Embryonic facial prominence (tissue), 1 donor: ENCODE data around the gene HPSE2.
"Not testable (repeated sequence)": the region's sequence is repeated elsewhere in the genome, so short reads cannot be mapped to it uniquely, and the experiment has no call there.

Experiments used
- DNase-seq: peaks from one replicate; pipeline ENCODE4 v3.0.0-alpha.2; 2016; ENCODE audit errors: extremely low spot score

Gene HPSE2

DNA sequence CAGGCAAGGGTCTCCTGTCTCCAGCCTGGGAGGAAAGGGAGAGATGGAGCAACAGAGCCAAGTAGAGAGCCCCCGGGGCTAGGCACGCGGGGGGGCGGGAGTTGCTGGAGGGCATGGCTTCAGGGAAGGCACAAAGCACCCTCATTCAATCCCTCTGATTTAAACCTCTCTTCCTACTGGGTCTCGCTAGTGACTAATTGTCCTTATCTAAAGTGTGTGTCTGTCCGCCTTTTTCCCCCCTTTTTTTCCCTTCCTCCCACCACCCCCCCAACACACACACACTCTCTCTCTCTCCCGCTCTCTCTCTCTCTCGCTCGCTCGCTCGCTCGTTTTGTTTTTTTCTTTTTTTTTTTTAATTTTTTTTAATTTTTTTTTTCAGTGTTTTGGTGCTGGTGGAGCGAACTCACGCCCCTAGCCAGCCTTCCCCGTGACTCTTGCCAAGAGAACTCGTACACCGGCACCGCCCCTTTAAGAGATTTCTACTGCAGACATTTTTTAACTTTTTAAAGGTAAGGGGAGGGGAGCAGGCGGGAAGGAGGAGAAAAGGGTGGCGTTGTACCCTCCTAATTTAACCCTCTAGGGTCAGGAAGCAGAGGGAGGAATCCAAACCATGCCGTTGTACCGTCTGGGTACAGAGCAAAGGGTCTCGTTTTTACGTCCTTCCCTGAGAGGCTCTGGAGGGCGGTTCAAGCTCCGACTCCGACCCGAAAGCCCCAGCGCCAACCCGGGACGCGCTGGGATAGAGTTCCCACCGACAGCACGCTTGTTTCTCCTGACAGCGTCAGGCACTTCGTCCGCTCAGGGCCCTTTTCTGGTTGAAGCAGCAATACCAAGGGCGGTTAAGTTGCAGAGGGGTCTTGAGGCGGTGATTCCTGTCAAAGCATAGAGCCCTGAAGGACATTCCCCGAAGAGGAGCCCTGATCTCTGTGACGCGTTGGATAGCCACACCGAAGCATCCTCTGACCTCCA is at the start of gene HPSE2:
TSS of gene HPSE2 (minus strand) at position 195 of the 969 bp plus-strand sequence.
- peak; percentile 66 for DNase-seq

DNA sequence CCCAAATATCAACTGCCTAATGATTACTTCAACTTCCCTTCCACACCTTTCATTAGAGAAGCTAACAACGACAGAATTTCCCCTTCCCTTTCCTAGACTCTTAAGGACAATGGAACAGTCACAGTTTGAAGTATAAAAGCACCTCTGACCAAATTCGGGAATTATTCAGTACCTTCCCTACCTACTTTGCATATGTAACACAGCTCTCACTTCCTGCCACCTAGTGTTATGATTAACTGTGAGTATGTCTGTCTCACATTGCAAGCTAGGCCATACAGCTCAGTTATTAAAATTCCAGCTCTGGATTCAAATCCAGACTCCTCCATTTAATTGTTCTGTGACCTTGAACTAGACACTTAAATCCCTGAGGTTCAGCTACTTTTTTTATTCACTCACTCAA is 44.8 kb upstream of the HPSE2 start:
- DNase-seq: no peak

DNA sequence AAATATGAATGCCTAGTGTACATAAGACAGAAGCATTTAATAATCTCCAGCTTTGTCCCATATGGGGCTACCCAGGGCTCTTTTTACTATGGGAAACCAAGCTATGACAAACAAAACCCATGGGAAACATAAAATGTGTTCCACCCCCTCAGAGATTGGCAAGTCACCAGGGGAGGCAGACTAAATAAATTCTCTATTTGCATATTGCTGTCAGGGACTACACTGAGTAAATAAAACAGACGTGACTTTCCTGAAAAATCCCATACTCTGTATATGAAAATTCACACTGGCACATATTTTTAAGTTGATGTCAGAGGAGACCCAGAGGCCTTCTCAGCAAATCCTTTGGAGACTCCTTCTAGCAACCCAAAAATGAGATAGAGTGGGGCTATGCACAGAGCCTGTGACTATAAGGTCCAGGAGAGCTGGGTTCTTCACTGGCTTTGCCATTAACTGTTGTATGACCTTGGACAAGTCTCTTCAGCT is 44.0 kb upstream of the HPSE2 start:
- DNase-seq: peak; percentile 56

DNA sequence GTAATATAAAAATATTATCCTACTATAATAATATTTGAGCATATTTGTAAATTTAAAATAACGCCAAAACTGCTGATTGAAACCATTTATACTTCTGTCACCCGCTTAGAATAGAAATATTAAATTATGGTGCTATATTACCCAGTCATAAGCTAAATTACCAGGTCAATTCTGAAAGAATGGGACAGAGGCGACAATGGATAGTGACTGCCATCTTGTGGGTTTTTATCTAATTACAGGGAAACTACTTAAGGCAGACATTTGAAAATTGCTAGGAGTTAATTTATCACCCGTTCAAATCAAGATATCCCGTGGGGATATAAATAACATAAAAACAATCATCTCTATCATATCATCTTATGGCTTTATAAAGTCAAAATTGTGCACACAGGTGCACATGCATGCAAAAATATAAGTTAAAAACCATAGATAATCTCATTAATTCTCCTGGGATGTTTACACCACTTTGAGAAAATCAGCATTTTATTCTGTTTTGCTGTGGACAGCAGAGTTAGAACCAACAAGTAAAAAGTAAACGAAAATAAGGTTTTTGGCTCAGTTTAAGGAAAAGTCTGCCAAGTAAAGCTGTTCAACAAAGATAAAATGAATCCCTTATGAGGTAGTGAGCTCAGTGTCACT is 41.3 kb upstream of the HPSE2 start:
- no peak for DNase-seq

DNA sequence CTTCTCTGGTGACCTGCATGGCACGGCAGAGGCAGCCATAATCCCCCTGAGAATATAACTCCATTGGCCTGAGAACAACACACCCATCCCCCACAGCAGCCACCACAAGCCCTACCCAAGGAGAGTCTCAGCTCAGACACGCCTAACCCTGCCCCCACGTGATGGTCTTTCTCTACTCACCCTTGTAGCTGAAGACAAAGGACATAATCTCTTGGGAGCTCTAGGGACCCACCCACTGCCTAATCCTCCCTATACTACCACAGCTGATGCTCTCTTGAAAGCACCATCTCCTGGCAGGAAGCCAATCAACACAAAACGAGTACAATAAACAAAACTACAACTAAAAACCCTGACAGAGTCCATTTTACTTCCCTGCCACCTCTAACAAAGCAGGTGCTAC is 30.7 kb upstream of the HPSE2 start:
- no peak for DNase-seq

DNA sequence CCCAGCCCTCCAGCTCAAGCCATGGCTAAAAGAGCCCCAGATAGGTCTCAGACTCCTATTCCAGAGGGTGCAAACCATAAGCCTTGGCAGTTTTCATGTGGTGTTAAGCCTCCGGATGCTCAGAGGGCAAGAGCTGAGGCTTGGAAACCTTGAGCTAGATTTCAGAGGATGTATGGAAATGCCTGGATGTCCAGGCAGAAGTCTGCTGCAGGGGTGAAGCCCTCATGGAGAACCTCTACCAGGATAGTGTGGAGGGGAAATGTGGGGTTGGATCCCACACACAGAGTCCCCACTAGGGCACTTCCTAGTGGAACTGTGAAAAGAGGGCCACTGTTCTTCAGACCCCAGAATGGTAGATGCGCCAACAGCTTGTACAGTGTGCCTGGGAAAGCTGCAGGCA is 13.2 kb upstream of the HPSE2 start:
- DNase-seq: no peak

DNA sequence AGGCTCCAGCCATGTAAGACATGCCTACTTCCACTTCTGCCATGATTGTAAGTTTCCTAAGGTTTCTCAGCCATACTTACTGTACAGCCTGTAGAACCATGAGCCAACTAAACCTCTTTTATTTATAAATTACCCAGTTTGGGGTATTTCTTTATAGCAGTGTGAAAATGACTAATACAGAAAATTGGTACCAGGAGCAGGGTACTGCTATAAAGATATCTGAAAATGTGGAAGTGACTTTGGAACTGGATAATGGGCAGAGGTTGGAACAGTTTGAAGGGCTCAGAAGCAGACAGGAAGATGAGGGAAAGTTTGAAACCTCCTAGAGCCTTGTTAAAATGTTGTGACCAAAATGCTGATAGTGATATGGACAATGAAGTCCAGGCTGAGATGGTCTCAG is 12.2 kb upstream of the HPSE2 start:
- DNase-seq: not testable (repeated sequence)

DNA sequence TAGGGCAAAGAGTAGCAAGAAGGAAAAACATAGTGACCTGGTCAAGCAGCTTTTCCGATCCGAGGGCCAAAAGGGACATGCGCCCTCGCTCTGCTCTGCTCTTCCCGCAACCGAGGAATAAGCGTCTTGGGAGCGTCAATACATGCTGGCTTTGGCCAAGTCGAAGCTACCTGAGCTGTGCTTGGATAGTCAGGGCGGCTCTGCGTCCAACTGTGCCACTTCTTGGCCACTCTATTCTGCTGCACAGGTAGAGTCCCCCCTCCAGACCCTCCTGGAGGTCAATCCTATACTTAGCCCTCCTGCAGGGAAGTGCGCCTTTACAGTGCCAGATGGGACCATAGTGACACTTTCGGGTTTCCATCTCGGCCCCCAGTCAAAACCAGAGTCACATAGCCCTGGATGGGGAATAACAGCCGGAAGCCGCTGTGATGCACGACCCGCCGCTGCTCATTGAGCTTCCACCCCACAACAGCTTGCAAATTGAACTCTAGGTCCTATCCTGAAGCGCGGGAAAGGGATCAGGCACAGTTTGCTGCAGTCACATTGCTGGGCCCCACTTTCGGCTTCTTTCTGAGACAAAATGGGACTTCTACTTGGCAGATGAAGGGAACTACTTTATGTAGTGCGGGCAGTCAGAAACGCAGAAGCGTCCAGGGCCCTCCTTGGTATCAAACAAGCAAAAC is 1.1 kb upstream of the HPSE2 start:
- no peak for DNase-seq

DNA sequence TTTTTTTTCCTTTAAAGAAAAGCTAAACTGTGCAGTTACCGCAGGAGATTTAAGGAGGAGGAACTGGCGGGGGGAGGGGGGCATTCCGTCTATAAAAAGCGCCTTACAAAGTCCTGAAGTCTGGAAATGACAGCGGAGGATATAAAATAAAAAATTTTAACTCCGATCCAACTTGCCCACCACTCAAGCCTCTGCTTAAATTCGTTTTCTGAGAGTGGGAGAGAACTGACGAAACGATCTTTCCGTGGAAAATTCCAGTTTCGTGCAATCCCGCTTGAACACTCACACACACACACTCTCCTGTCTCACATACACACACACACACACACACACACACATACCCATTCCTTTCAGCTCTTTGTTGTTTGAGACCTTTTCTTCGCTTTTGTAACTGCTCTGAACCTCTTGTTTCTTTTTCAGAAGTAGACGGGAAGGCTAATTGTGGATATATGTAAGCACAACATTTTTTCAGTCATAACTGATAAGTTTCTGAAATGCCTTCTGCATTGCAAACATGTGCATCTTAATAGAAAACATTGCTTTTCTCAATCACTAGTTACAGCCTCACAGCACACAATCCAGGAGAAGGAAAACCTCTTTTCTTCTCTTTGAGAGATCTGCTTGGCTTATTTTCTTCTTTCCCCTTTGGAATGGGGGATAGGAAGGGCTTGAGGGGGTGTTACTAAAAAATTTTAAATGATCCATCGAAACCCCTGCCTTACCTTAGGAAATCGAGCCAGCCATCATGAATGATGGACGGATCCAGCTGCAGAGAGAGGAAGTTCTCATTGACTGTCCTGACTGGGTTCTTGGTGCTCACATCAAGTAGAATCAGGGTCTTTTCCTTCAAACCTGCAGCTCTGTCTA is 628 bp downstream of the HPSE2 start:
- peak; percentile 31 for DNase-seq

DNA sequence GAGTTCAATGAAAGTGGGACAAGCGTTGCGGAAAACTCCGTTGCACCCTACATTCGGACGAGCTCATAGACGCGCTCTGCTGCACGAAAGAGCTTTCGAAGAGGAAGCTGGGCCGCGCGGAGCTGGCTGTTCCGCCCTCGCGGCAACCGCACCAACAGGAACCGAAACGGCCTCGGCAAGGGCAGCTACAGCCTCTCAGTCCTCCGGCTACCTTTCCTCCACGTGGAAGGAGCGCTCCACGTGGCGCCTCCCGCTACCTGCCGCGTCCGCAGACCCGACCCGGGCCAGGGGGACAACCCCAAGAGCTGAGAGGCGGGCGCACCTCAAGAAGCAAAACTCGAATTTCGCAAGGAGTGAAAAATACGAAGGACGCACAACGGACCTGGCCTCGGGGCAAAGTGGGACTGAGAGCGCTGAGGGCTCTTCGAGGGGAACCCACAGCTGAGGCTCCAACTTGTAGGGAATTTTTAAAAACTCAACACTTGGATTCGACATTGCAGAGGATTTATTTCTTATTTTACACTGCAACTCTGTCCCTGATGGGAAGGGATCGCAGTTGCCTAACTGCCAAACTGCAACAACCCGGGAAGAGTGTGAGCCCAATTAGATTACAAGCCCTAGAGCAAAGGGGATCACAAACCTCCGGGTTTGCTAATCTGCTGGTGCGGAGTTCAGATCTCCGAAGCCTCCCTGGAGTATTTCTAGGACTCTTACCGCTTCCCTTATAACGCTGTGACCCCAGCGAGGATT is 1.4 kb downstream of the HPSE2 start:
- DNase-seq: no peak

DNA sequence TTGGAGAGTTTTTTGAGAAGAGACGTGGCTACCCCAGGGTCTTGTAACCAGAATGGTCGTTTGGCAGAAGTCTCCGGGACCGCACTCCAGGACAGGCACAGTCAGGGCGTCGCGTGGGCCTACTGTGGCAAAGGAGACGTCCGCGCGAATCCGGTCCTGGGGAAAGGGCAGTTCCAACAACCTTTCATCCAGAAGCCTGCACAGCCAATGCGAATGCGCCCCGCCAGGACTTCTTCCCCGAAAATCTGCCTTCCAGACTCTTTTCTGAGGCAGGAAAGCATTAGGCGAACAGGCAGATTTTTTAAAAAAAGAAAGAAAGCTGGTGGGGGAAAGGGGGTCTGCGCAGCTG is 2.0 kb downstream of the HPSE2 start:
- no peak for DNase-seq

DNA sequence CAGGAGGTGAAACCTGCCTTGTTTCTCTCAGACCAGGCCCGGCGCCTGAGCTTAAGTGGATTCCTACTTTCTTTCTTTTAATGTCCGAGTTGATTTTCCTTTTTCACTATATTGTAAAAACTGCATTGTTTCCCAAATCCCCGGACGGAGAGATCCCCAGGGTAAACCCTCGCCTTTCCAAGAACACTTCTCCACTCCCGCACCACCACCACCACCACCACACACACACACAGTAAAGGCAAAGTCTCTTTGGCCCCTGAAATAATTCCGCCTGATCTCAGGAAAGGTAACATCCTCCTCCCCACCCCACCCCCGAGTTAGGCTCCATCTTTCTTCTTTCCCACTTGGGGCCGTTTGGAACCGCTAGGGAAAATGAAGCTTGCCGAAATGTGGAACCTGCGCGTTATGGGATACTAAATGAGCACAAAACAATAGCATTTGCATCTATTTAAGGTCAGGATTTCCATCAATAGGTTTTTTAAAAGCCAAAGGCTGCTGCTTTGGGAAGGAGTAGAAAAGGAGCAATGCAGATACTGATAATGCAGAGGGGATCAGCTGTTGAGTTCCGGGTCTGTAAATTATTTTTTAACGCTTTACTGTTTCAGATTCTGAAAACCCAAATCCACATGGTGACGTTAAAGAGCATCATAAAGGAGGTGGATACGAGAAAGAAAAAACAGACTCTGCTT is 2.5 kb downstream of the HPSE2 start:
- no peak for DNase-seq

DNA sequence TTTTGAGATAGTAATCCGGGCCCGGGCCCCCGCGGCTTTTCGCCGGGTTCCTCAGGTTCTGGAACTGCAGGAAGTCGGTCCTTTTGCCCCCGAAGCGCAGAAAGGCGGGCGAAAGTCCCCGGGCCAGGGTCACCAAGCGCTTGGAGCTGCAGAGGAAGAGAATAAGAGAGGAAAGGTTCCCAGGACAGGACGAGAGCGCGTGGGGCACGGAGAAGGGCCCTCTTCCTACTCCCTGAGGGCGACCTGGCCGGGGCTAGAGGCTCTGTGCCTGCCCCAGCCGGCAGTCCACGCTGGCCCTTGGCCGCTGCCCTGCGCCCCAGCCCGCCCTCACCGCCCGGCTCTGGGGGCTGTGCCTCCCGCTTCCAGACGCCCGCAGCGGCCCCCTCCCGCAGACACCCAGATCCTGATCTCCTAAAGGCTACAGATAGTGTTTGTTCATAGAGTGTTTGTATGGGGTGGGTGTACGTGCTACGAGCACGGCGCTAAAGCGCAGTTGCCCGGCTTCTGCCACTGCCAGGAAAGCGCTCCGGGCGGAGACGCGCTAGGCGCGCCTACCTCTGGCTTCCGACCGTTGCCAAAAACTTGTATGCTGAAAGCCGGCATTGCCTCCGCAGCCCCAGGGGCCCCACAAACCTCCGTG is 3.2 kb downstream of the HPSE2 start:
- no peak for DNase-seq

DNA sequence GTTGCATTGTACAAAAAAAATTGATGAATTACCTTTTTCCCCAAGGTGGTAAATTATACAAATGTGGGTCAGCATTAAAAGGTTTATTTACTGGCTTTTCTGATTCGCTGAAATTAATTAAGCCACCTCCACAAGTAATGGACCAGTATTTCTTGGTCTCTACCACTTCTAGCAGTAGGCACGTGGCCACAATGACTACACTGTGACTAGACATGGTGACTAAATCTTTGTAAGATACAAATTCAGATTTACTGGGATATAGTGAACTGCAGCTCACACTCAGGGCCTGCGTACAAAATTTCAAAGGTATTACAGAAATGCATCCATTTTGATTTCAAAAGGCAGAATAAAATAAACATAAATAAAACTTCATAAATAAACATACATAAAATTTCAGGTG is 10.9 kb downstream of the HPSE2 start:
- DNase-seq: no peak

DNA sequence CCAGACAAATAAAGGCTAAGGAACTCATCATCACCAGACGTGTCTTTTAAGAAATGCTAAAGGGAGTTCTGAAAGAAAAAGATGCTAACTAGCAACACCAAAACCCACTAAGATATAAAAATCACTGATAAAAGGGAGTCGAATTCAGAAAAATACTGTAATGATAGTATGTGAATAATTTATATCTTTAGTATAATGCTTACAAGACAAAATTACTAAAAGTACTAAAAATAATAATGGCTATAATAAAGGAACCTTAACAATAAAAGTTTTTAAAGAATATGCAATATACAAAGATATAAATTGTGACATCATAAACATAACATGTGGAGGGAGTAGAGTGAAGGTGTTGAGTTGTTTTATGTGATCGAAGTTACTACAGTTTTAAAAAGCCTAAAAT is 28.3 kb downstream of the HPSE2 start:
- no peak for DNase-seq

DNA sequence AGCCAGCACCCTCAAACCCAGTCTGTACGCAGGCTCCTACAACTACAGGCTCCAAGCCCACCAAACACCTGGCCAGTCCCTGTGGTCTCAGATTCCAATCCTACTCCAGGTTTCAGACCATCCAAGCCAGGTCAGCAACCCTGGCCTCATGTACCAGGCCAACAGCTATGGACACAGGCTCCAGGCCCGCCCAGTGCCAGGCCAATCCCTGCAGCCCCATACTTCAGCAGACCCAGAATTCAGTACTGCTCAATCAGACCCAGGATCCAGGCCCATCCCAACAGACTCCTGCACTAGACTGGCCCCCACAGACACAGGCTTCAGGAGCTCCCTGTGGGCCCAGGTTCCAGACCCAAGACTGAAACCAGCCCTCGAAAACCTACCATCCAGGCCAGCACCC is 32.3 kb downstream of the HPSE2 start:
- DNase-seq: no peak

DNA sequence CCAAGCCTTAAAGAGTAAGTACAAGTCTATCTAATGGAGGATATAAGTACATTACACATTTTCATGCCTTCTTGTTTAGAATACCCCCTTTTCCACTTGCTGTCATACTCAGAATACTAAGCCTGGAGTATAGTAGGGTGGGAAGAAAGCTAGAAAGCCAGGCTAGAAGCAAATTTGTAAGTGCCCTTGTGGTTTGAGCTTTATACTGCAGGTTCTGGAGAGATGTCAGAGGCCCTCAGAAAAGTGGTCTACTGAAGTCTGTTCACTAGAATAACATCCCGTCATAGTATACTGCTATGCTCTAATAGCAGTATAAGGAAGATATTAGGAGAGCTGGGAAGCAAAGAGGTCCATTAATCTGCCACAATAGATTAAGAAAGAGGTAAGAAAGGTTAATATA is 62.7 kb downstream of the HPSE2 start:
- no peak for DNase-seq

DNA sequence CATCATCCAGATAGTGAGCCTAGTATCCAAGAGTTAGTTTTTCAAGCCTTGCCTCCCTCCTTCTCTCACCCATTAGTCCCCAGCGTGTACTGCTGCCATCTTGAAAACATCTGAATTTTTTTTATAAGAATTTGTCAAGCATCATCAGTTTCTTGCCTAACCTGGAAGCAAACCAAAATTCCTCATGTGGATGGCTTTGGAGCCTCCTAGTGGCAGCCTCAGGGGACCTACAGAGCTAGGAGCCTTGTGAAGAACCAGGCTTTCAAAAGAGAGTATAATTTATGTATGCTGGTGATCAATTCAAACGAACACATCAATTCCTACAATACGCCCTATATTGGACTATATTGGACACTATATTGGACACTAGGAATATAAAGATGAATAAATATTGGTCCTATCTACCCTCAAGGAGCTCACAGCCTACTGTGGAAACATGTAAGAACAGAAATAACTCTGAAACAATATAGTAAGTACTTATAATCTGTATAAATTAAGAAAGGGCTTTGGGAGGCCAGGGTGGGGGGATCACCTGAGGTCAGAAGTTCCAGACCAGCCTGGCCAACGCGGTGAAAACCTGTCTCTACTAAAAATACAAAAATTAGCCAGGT is 63.4 kb downstream of the HPSE2 start:
- DNase-seq: no peak

DNA sequence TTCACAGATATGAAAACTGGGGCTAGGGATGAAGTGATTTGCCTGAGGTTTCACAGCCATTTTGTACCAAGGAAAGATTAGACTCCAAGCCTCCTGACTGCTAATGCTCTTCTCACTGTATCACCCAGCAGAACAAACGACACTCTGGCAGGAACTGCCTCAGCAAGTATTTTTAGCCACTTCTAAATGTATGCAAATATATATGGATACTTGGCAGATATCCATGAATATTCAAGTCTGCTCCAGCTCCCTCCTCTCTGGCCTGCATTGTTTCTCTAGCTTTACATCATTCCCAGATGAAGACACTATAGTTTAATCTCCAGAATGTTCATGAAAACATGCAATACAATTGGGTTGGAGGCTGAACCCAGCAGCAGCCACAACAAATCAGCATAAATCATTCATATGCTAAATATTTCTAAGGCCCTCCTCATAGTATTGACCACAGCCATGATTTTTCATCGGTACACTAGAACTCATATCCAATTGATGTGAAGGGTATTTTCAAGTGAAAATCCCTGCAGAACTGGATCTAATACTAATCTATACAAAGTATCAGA is 65.5 kb downstream of the HPSE2 start:
- no peak for DNase-seq
